PC-3 (cell line): ENCODE measurements around the gene BNIP3.

Experiments used
- EZH2 ChIP-seq: fragments of 300-600 bp; sonication (generic); IDR thresholded peaks from one replicate; pipeline ENCODE4 v1.6.1; 2017; ENCODE audit warnings: antibody characterized with exemption, mild to moderate bottlenecking, low read length; ENCODE audit not compliant: unreplicated experiment
- EZH2phosphoT487 ChIP-seq: fragments of 300-600 bp; sonication (generic); IDR thresholded peaks from 2 replicates; pipeline ENCODE4 v1.6.1; 2018; ENCODE audit warnings: mild to moderate bottlenecking, antibody characterized with exemption, low read length, borderline replicate concordance
- TF ChIP-seq, protein P1 (sequence below): fragments of 300-600 bp; sonication (generic); conservative IDR thresholded peaks from 2 replicates; pipeline ENCODE4 v1.5.1; 2017; ENCODE audit warnings: antibody characterized with exemption, low read depth, mild to moderate bottlenecking, low read length

- TF ChIP-seq, protein P1, sequence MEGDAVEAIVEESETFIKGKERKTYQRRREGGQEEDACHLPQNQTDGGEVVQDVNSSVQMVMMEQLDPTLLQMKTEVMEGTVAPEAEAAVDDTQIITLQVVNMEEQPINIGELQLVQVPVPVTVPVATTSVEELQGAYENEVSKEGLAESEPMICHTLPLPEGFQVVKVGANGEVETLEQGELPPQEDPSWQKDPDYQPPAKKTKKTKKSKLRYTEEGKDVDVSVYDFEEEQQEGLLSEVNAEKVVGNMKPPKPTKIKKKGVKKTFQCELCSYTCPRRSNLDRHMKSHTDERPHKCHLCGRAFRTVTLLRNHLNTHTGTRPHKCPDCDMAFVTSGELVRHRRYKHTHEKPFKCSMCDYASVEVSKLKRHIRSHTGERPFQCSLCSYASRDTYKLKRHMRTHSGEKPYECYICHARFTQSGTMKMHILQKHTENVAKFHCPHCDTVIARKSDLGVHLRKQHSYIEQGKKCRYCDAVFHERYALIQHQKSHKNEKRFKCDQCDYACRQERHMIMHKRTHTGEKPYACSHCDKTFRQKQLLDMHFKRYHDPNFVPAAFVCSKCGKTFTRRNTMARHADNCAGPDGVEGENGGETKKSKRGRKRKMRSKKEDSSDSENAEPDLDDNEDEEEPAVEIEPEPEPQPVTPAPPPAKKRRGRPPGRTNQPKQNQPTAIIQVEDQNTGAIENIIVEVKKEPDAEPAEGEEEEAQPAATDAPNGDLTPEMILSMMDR, result no peak
- TF ChIP-seq EZH2, result no peak
- TF ChIP-seq EZH2phosphoT487, result no peak
These were observed 36.7 kb upstream of the BNIP3 start for GRCh38 chr10:132018446-132018845.
